Right lobe of liver (tissue), 6 donors: ENCODE results near the gene MTMR12. TPM values are rescaled to one million over a fixed set of nuclear protein-coding genes. Genes with fewer than 3 reads are reported as not detected.
"Not testable (repeated sequence)": the region's sequence is repeated elsewhere in the genome, so short reads cannot be mapped to it uniquely, and the experiment has no call there.

Experiments used
- ATAC-seq, 4 donors: fragments of 200-7000 bp; cut with Tn5 transposase; one replicate each; pipeline ENCODE4 v1.9.1; 2020; ENCODE audit warnings: mild to moderate bottlenecking in 4 of 4, moderate library complexity in 4 of 4
- DNase-seq, 3 donors: peaks; one replicate each; pipeline ENCODE4 v3.0.0-alpha.2; 2020
- H3K27ac ChIP-seq, 3 donors: fragments of 200-600 bp; one replicate each; pipeline ENCODE4 v1.8.0; 2022
- H3K27me3 ChIP-seq, 2 donors: fragments of 200-600 bp; one replicate each; pipeline ENCODE4 v1.8.0; 2022
- H3K36me3 ChIP-seq, 4 donors: fragments of 200-600 bp; sonication (generic) in 1 of 4; one replicate each; pipeline versions ENCODE4 v1.5.1 to v1.8.0; 2017 to 2022; ENCODE audit warnings: control low read depth in 1 of 4
- H3K4me1 ChIP-seq, 4 donors: fragments of 200-600 bp; sonication (generic) in 1 of 4; one replicate each; pipeline versions ENCODE4 v1.5.1 to v1.8.0; 2017 to 2022; ENCODE audit warnings: control low read depth in 1 of 4
- H3K4me3 ChIP-seq, 3 donors: fragments of 200-600 bp; one replicate each; pipeline ENCODE4 v1.8.0; 2022
- H3K9me3 ChIP-seq, 4 donors: fragments of 200-600 bp; sonication (generic) in 1 of 4; one replicate each; pipeline versions ENCODE4 v1.5.1 to v1.8.0; 2017 to 2022; ENCODE audit warnings: control low read depth in 1 of 4
- CTCF ChIP-seq, 4 donors: fragments of 200-600 bp in 3 of 4; fragments of 450-650 bp in 1 of 4; IDR thresholded peaks; one replicate each; pipeline versions ENCODE4 v1.5.1 to v1.8.0; 2016 to 2022; ENCODE audit warnings: antibody characterized with exemption in 4 of 4, mild to moderate bottlenecking in 2 of 4
- POLR2A ChIP-seq: fragments of 450-650 bp; IDR thresholded peaks from one replicate; pipeline ENCODE4 v1.6.1; 2017; ENCODE audit warnings: antibody characterized with exemption, mild to moderate bottlenecking
- WGBS: methylation state at CpG from one replicate; pipeline ENCODE4 v1.1.6; 2018; ENCODE audit warnings: low coverage, low lambda C conversion rate; ENCODE audit not compliant: insufficient coverage; ENCODE audit errors: missing lambda C conversion rate; 5-methylcytosine and 5-hydroxymethylcytosine counted together
- intact Hi-C, 2 donors: fragments of 100-400 bp; cut with DNase I; formaldehyde crosslinking; loops; one replicate each; pipeline versions ENCODE4 v1.11.2 to v1.14.1; 2022
- total RNA-seq, 6 experiments: library from RNA; depleted of rRNA in 2 of 6; stranded (reverse); fragments of >200 nt in 2 of 6; fragmentation: NEBNext Ultra II Directional in 3 of 6; extraction: Animal tissue kit (Norgen Biotek cat#: 25700) in 3 of 6; gene quantifications; one replicate each; pipeline versions ENCODE4 v1.1.0 to v1.2.4, GENCODE V29; 2016 to 2023
- donor health status: DM: no; HTN: yes; CAD: no.
- donor health status: DM: no; HTN: no; CAD: no.
- donor health status: DM: no; HTN: no; CAD: no.
- donor health status: DM: no; HTN: yes; CAD: no.
- donor health status: DM: no; HTN: yes; CAD: no.

The MTMR12 gene
- total RNA-seq, 6 experiments from 2014 or later: 14.9 to 22.9 (median 16.3) TPM

- WGBS: 57% methylated on average over 4 of the region's 5 CpGs
- no peak for TF ChIP-seq CTCF (IDR thresholded peaks at IDR 0.05)
- no peak for TF ChIP-seq POLR2A
- H3K27me3 ChIP-seq: no peaks in the 10 kb centered on the region
- no peak for DNase-seq
- H3K4me3 ChIP-seq: no peak overlapping the region
- intact Hi-C loops: no loop called here
- H3K36me3 ChIP-seq: no peaks in the 10 kb centered on the region
- no peak overlapping the region for H3K27ac ChIP-seq
- ATAC-seq: peak in 2 of 4 donors; percentile 38 to 56
- no peaks in the 10 kb centered on the region for H3K9me3 ChIP-seq
- peaks cover 0 to 31% (median 4%) of the 10 kb centered on the region in 4 donors for H3K4me1 ChIP-seq
Measured at GRCh38 chr5:32285510-32286138, 27.1 kb downstream of the MTMR12 start.

- DNase-seq (no peak), ATAC-seq (peak in 1 of 4 donors; percentile 22)
- TF ChIP-seq CTCF (IDR thresholded peaks at IDR 0.05) (no peak), POLR2A (no peak)
- no peaks in the 10 kb centered on the region for H3K27me3 ChIP-seq
- H3K27ac ChIP-seq: no peak overlapping the region
- no peak overlapping the region for H3K4me3 ChIP-seq
- no peaks in the 10 kb centered on the region for H3K9me3 ChIP-seq
- WGBS: 76% methylated on average over 9 of the region's 9 CpGs
- peaks cover 0 to 35% (median 4%) of the 10 kb centered on the region in 4 donors for H3K4me1 ChIP-seq
- intact Hi-C loops: no loop called here
- H3K36me3 ChIP-seq: no peaks in the 10 kb centered on the region
Measured at GRCh38 chr5:32283539-32284377, 29.0 kb downstream of the MTMR12 start.

- H3K9me3 ChIP-seq: no peaks in the 10 kb centered on the region
- DNase-seq (no peak), ATAC-seq (peak; percentile 52 to 72 (median 64))
- intact Hi-C loops: no loop called here
- no peaks in the 10 kb centered on the region for H3K36me3 ChIP-seq
- 46% methylated on average over 1 of the region's 1 CpG for WGBS
- H3K27ac ChIP-seq: no peak overlapping the region
- no peak overlapping the region for H3K4me3 ChIP-seq
- peaks cover 0 to 40% (median 4%) of the 10 kb centered on the region in 4 donors for H3K4me1 ChIP-seq
- TF ChIP-seq POLR2A: no peak
- no peak for TF ChIP-seq CTCF (IDR thresholded peaks at IDR 0.05)
- no peaks in the 10 kb centered on the region for H3K27me3 ChIP-seq
Measured at GRCh38 chr5:32283061-32283460, 29.7 kb downstream of the MTMR12 start.

- no peak for DNase-seq
- TF ChIP-seq POLR2A (no peak), CTCF (IDR thresholded peaks at IDR 0.05) (no peak)
- 49% methylated on average over 5 of the region's 6 CpGs for WGBS
- ATAC-seq: peak; percentile 10 to 51 (median 20)
- no peaks in the 10 kb centered on the region for H3K27me3 ChIP-seq
- H3K9me3 ChIP-seq: no peaks in the 10 kb centered on the region
- intact Hi-C loops: no loop called here
- H3K4me3 ChIP-seq: no peak overlapping the region
- H3K27ac ChIP-seq: no peak overlapping the region
- H3K4me1 ChIP-seq: peaks cover 0 to 44% (median 4%) of the 10 kb centered on the region in 4 donors
- H3K36me3 ChIP-seq: no peaks in the 10 kb centered on the region
Measured at GRCh38 chr5:32282633-32283032, 30.1 kb downstream of the MTMR12 start.

- intact Hi-C loops, ATAC-seq, H3K27ac ChIP-seq, H3K27me3 ChIP-seq, H3K4me3 ChIP-seq, H3K36me3 ChIP-seq, DNase-seq, H3K9me3 ChIP-seq: not testable (repeated sequence)
- H3K4me1 ChIP-seq: peaks cover 0 to 47% (median 4%) of the 10 kb centered on the region in 4 donors
- 80% methylated on average over 11 of the region's 11 CpGs for whole genome bisulfite sequencing
Measured at GRCh38 chr5:32281378-32282133, 31.2 kb downstream of the MTMR12 start.
